Measurements from ENCODE around the gene ANKRD40.

ANKRD40 gene

DNA sequence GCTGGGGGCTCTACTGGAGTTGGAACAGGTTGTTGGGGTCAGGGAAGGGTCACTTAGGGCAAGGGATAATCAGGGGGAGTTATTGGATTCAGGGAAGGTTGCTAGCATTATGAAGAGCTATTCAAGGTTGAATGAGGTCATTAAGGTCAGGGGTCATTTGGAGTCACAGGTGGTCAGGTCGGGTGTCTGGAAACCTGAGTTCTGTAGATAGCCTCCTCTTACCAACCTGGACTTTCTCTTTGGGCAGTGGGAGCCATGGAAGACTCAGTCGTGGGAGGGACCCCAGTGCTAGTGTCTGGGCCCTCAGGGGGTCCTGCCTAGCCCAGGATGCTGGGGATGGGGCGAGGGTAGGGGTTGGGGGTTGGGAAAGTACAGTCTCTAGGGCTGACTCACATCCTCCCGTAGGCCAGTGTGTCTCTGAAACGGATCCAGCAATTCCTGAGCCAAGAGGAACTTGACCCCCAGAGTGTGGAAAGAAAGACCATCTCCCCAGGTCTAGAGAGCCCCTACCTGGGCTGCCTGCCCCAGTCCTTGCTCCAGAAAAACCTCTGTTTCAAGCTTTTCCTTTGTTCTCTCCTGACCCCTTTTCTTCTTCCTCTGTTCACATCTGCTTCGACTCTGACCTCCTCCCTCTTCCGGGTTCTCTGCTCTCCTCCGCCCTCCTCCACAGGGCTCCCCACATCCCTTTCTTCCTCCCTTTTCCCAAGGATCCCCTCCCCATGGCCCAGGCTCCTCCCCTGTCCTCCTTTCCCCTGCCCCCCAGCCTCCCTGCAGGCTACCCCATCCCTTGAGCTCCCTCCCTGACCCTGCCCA lies 39.5 kb downstream of the ANKRD40 start:
- DNase-seq = no peak

- DNase-seq = no peak
These were observed 40.3 kb downstream of the ANKRD40 start for GRCh38 chr17:50667259-50668024.

GRCh38 chr17:50666316-50666715 lies 41.4 kb downstream of the ANKRD40 start:
- DNase-seq = no peak

- DNase-seq = no peak
These were observed 41.9 kb downstream of the ANKRD40 start for GRCh38 chr17:50665838-50666237.

- no peak for DNase-seq
These were observed 42.8 kb downstream of the ANKRD40 start for GRCh38 chr17:50664788-50665458.

GRCh38 chr17:50663812-50664374 lies 43.8 kb downstream of the ANKRD40 start:
- DNase-seq = no peak

DNA sequence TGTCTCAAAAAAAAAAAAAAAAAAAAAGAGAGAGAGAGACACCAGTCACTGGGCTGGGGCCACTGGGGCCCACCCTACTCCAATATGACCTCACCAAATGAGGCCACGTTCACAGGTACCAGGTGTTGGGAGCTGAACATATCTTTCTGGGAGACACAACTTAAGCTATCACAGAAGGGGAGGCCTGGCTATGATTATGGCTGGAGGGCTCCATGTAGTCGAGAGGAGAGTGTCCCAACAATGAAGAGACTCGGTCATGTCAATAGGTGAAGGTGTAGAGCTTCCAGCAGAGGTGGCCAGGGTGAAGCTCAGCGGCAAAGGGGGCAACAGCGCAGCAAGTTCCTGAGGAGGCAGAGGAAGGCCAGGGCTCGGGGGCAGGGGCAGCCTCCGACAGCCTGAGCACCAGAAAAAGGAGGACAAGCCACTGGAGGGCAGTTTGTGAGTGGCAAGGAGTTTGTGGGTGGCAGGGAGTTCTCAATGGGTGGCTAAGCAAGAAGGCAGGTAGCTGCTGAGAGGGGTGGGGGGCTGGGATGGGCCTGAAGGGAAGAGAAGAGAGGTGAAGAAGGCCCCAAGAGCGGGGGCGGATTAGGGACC lies 45.0 kb downstream of the ANKRD40 start:
- no peak for DNase-seq

DNA sequence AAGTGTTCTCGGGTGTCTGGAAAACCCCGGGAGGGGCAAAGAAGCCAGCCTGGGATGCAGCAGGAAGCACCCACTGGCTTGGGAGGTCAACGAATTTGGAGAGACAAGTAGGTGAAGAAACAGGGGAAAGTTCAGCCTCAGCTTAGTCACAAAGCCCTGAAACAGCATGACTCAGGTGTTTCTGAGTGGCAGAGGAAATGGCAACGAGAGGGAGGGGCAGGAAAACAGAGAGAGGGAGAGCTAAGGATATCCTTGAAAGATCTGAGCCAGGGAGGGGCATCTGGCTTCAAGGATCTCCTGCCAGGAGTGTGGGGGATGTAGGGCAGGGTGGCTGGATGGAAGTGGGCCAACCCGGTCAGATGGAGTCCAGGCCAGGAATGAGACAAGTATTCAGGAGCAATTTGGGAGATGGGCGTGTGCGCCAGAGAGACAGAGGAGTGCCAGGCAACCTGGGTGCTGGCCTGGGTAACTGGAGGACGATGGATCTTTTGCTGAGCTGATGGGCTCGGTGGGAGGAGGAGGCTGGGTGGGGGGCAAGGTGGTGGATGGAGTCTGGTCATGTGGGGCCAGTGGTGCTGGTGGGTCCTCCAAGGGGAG lies 45.8 kb downstream of the ANKRD40 start:
- DNase-seq = no peak

DNA sequence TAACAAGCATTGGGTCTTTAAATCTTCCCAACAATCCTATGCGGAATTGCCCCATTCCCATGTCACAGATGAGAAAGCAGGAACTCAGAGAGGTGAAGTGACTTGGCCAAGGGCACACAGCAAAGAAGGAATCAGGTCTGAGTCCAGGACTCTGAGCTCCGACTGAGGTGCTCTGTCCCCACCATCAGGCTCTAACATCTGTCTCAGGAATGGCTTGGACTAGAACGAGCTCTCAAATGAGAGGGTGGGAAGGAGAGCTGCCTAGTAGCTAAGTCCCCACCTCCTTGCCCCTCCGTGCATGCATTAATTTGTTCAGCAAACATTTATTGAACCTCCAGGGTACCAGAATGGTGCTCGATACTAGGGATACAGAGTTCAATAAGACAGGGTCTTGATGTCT lies 46.4 kb downstream of the ANKRD40 start:
- DNase-seq = no peak

- DNase-seq = no peak
These were observed 46.8 kb downstream of the ANKRD40 start for GRCh38 chr17:50660887-50661345.

DNA sequence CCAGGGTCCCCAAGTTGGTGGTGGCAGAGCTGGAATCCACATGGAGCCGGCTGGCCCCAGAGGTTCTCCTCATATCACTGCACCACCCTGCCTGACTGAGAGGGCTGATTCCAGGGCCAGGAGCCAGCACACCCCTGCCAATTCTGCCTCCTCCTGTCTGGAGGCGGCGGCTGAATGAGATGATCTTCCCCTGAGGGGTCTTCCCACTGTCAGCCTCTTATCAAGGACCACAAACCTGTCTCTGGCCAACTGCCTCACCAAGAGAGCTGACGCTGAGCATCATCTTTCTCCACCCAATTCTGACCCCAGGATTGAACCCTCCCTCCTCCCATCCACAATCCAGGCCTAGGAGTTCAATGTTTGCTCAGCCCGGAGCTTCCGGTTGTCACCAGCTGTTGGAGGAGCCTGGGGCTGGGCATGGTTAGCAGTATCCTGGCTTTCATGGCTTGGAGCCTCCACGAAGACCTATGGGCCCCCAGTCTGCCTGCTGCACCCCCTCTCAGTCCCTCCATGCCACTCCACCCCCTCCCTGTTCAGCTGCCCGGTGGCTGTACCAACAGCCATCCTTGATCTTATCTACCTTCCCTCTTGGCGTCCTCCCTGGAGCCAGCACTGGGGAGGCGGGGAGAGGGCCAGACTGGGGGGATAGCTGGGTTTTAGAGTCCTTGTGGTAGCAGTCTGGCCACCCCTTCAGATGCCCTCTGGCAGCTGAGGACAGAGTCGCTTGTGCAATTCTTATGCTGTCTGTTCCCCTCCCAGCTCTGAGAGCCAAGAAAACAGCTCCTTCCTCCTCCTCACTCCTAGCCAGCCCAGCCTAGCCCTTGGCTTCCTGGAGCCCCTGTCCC lies 47.5 kb downstream of the ANKRD40 start:
- no peak for DNase-seq

- no peak for DNase-seq
These were observed 48.5 kb downstream of the ANKRD40 start for GRCh38 chr17:50659179-50659578.

GRCh38 chr17:50658616-50659015 lies 49.1 kb downstream of the ANKRD40 start:
- DNase-seq = no peak

DNA sequence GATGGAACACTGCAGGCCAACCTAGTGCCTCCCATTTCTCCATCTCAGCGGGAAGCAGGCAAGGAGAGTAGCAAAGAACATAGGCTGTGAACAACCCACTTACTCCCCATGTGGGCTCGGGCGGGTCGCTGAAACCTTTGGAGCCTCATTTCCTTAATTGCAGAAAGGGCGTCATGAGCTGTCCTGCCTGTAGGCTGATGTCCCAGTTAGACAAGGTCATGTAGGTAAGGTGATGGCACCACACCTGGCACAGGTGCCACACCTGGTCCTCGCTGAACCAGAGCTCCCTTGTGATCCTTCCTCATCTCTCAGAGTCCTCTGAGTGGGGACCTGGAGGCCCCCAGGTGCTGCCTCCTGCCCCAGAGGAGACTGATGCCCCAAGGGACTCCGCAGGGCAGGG lies 50.1 kb downstream of the ANKRD40 start:
- DNase-seq = no peak

- DNase-seq = no peak
These were observed 50.7 kb downstream of the ANKRD40 start for GRCh38 chr17:50657054-50657453.

GRCh38 chr17:50656509-50656908 lies 51.2 kb downstream of the ANKRD40 start:
- DNase-seq = no peak

- no peak for DNase-seq
These were observed 54.0 kb downstream of the ANKRD40 start for GRCh38 chr17:50653738-50654137.

- DNase-seq = no peak
These were observed 56.1 kb downstream of the ANKRD40 start for GRCh38 chr17:50651661-50652060.

- no peak for DNase-seq
These were observed 58.4 kb downstream of the ANKRD40 start for GRCh38 chr17:50649042-50649908.

DNA sequence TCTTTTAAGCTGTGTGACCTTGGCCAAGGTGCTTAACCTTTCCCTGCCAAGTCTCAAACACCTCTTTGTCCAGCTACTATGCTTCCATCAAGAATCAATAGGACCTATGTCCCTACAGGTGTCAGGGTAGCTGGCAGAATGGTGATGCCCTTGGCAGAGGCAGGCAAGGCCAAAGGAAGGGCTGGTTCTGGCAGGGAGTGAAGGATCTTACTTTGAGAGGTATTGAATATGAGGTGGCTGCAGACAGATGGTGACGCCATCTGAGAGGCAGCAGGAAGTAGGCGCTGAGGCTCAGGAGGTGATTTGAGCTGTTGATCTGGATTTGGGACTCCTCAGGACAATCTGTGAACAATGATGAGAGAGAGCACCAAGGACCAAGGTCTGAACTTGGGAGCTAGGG lies 60.5 kb downstream of the ANKRD40 start:
- DNase-seq = no peak

Data from activated T-cell treated with anti-CD3 and anti-CD28 coated beads, Interleukin-2, amount 50 U/mL, for 1 hour (primary cell).